ENCODE data around the gene GLYATL3.

GLYATL3 gene

GRCh38 chr6:49513153-49513989 is 13.6 kb downstream of the GLYATL3 start:
- DNase-seq (ENCODE audit: low read depth) = no peak
- TF ChIP-seq, protein P1, sequence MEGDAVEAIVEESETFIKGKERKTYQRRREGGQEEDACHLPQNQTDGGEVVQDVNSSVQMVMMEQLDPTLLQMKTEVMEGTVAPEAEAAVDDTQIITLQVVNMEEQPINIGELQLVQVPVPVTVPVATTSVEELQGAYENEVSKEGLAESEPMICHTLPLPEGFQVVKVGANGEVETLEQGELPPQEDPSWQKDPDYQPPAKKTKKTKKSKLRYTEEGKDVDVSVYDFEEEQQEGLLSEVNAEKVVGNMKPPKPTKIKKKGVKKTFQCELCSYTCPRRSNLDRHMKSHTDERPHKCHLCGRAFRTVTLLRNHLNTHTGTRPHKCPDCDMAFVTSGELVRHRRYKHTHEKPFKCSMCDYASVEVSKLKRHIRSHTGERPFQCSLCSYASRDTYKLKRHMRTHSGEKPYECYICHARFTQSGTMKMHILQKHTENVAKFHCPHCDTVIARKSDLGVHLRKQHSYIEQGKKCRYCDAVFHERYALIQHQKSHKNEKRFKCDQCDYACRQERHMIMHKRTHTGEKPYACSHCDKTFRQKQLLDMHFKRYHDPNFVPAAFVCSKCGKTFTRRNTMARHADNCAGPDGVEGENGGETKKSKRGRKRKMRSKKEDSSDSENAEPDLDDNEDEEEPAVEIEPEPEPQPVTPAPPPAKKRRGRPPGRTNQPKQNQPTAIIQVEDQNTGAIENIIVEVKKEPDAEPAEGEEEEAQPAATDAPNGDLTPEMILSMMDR (IDR thresholded peaks at IDR 0.05; ENCODE audit: insufficient read depth, low read depth, low read length, missing control alignments) = no peak
- H3K4me3 ChIP-seq (ENCODE audit: low read length) = no peak overlapping the region

GRCh38 chr6:49514571-49515484 is 15.1 kb downstream of the GLYATL3 start:
- peak; percentile 46 for DNase-seq (ENCODE audit: low read depth)
- H3K4me3 ChIP-seq (ENCODE audit: low read length) = no peak overlapping the region
- TF ChIP-seq, protein P1 (IDR thresholded peaks at IDR 0.05; ENCODE audit: insufficient read depth, low read depth, low read length, missing control alignments) = no peak

DNA sequence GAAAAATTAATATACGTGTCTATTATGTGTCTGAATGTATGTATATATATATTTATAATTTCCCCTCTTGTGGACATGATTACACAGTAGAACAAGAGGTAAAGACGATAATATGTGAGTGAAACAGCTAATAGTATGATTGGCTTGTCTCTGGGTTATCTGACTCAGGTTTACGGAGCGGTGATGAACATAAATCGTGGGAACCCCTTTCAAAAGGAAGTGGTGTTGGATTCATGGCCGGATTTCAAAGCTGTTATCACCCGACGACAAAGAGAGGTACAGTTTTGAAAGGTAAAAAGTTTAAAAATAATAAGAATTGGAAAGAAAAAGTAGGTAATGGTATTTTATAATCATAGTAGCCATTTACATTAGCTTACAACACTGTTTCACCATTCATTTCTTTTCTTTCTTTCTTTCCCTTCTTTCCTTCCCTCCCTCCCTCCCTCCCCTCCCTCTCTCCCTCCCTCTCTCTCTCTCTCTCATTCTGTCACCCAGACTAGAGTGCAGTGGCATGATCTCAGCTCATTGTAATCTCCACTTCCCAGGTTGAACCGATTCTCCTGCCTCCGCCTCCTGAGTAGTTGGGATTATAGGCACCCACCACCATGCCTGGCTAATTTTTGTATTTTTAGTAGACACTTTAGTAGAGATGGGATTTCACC is 15.9 kb downstream of the GLYATL3 start:
- no peak for DNase-seq (ENCODE audit: low read depth)
- TF ChIP-seq, protein P1 (IDR thresholded peaks at IDR 0.05; ENCODE audit: insufficient read depth, low read depth, low read length, missing control alignments) = no peak
- H3K4me3 ChIP-seq (ENCODE audit: low read length) = no peak overlapping the region

DNA sequence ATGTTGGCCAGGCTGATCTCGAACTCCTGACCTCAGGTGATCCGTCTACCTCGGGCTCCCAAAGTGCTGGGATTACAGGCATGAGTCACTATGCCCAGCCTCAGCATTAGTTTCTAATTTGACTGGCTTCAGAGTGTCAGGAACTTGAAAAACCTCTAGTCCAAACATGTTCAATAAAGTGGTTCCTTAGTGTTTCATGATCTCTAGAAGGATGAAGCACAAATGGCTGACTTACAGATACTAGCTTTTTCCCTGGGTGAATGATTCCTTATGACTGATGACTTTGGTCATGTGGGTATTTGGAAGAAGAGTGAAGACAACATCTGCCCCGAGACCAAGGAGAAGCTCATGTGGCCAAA is 16.4 kb downstream of the GLYATL3 start:
- H3K4me3 ChIP-seq (ENCODE audit: low read length) = no peak overlapping the region
- peak; percentile 48 for DNase-seq (ENCODE audit: low read depth)
- TF ChIP-seq, protein P1 (IDR thresholded peaks at IDR 0.05; ENCODE audit: insufficient read depth, low read depth, low read length, missing control alignments) = no peak

- TF ChIP-seq, protein P1 (IDR thresholded peaks at IDR 0.05; ENCODE audit: insufficient read depth, low read depth, low read length, missing control alignments) = no peak
- H3K4me3 ChIP-seq (ENCODE audit: low read length) = no peak overlapping the region
- no peak for DNase-seq (ENCODE audit: low read depth)
These were observed 18.2 kb downstream of the GLYATL3 start for GRCh38 chr6:49517919-49518318.

GRCh38 chr6:49519660-49520059 is 19.9 kb downstream of the GLYATL3 start:
- H3K4me3 ChIP-seq (ENCODE audit: low read length) = no peak overlapping the region
- DNase-seq (ENCODE audit: low read depth) = no peak
- TF ChIP-seq, protein P1 (IDR thresholded peaks at IDR 0.05; ENCODE audit: insufficient read depth, low read depth, low read length, missing control alignments) = no peak

Measured in epithelial cell of esophagus (primary cell).